ENCODE data around the gene ASPHD1.
"Not testable (repeated sequence)": the region's sequence is repeated elsewhere in the genome, so short reads cannot be mapped to it uniquely, and the experiment has no call there.

Gene ASPHD1

GRCh38 chr16:29876594-29877249 is 23.6 kb upstream of the ASPHD1 start:
- in situ Hi-C loops (cut with HindIII; ENCODE audit: low sequenced_read_pairs) = no loop called here

GRCh38 chr16:29877266-29877961 is 22.9 kb upstream of the ASPHD1 start:
- in situ Hi-C loops (cut with HindIII; ENCODE audit: low sequenced_read_pairs) = no loop called here

DNA sequence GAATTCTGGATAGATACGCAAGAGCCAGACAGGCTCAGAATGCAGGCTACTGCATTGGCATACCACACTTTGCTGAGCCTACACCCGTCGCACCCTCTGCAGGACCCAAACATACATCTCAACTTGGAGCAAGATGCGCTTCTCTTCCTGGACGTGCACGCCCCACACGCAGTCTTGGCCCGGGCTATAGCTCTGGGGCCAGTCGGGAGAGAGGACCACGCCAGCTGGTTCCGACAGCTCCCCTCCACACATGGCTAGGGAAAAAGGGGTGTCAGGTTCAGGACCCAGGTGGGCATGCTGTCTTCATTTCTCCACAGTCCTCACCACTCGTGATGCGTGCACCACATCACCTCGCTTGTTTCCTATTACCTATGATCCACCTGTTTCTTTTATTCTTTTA is 22.1 kb upstream of the ASPHD1 start:
- in situ Hi-C loops (cut with HindIII; ENCODE audit: low sequenced_read_pairs) = no loop called here

GRCh38 chr16:29881050-29881449 is 19.2 kb upstream of the ASPHD1 start:
- in situ Hi-C loops (cut with HindIII; ENCODE audit: low sequenced_read_pairs) = no loop called here

- in situ Hi-C loops (cut with HindIII; ENCODE audit: low sequenced_read_pairs) = no loop called here
Observed at GRCh38 chr16:29883987-29884386, 16.3 kb upstream of the ASPHD1 start.

- in situ Hi-C loops (cut with HindIII; ENCODE audit: low sequenced_read_pairs) = not testable (repeated sequence)
Observed at GRCh38 chr16:29889372-29889771, 10.9 kb upstream of the ASPHD1 start.

DNA sequence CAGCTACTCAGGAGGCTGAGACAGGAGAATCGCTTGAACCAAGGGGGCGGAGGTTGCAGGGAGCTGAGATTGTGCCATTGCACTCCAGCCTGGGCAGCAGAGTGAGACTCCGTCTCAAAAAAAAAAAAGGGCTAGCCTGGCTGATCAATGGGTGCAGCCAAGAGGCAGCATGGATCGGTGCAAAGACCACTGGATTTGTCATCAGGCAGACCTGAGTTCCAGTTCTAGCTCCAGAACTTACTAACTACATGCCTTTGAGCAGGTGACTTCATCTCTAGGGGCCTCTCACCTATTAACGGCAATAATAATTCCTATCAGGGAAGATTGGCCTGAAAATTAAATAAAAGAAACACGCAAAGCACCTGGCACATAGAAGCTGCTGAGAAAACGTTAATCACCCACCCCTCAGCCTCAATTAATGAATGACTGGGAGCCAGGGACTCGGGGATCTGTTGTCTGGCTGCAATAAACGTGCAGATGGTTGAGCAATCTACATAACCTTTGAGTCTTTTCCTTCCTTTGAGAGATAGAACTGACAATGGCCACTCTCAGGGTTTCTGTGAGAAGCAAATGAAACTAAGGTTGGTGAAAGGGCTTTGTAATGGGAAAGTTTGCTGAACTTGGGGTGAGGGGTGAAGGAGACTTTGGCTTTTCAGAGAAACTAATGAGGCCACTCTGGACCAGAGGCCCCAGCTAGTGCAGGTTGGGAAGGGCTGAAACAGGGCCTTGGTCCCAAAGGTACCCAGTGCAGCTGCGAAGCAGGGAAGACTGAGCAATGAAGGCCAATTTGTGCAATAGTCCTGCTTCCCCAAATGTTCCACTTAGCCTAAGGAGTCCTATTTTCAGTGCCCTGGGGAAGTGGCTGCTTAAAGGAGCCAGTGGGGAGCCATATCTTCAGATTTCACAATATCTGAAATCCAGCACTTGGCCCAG is 8.5 kb upstream of the ASPHD1 start:
- in situ Hi-C loops (cut with HindIII; ENCODE audit: low sequenced_read_pairs) = no loop called here

- in situ Hi-C loops (cut with HindIII; ENCODE audit: low sequenced_read_pairs) = no loop called here
Observed at GRCh38 chr16:29892458-29892813, 7.9 kb upstream of the ASPHD1 start.

DNA sequence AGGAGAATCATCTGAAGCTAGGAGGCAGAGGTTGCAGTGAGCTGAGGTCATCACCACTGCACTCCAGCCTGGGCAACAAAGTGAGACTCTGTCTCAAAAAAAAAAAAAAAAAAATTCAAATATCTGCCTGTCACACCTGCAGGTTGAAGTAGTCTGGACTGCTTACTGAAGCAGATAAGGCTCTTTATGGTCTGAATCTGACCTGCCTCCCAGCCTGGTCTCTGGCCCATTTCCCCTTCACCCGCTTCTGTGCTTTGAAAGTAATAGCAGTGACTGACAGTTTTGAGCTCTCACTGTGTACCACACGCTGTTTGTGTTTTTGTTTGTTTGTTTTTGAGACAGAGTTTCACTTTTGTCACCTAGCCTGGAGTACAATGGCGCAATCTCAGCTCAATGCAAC is 6.7 kb upstream of the ASPHD1 start:
- in situ Hi-C loops (cut with HindIII; ENCODE audit: low sequenced_read_pairs) = no loop called here

- in situ Hi-C loops (cut with HindIII; ENCODE audit: low sequenced_read_pairs) = no loop called here
Observed at GRCh38 chr16:29894352-29894751, 5.9 kb upstream of the ASPHD1 start.

GRCh38 chr16:29896841-29897240 is 3.4 kb upstream of the ASPHD1 start:
- in situ Hi-C loops (cut with HindIII; ENCODE audit: low sequenced_read_pairs) = no loop called here

GRCh38 chr16:29897333-29897732 is 3.0 kb upstream of the ASPHD1 start:
- in situ Hi-C loops (cut with HindIII; ENCODE audit: low sequenced_read_pairs) = no loop called here

- in situ Hi-C loops (cut with HindIII; ENCODE audit: low sequenced_read_pairs) = no loop called here
Observed at GRCh38 chr16:29898135-29898803, 2.0 kb upstream of the ASPHD1 start.

DNA sequence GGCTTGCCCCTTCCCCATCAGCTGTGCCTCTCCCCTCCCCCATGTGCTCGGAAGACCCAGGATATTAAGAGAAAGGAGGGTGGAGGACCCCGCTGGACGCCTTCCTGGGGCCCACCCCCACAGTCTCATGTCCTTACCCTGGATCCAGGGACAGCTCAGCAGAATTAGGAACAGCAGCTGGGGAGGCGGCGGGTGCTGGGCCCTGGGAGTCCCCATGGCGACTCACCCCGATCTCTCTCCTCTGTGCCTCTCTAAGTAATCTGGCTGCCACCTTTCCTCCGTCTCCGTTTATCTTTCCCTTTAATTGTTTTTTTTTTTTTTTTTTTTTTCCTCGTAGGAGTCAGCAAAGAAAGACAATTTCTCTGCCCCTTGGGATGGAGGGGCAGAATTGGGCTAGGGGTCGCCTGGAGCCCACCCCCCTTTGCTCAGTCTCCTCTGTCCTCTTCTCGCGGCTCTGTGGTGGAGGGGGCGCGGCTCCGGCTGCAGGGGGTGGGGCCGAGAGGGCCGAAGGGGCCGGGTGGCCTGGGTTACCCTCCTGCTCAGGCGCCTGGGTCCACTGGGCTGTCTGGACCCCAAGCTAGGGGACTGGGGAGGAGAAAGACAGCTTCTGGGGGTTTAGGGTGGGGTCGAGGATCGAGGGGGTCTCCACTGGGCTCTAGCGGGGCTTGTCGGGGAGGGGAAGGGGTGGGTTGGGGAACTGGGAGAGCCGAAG is 1.3 kb upstream of the ASPHD1 start:
- in situ Hi-C loops (cut with HindIII; ENCODE audit: low sequenced_read_pairs) = no loop called here

DNA sequence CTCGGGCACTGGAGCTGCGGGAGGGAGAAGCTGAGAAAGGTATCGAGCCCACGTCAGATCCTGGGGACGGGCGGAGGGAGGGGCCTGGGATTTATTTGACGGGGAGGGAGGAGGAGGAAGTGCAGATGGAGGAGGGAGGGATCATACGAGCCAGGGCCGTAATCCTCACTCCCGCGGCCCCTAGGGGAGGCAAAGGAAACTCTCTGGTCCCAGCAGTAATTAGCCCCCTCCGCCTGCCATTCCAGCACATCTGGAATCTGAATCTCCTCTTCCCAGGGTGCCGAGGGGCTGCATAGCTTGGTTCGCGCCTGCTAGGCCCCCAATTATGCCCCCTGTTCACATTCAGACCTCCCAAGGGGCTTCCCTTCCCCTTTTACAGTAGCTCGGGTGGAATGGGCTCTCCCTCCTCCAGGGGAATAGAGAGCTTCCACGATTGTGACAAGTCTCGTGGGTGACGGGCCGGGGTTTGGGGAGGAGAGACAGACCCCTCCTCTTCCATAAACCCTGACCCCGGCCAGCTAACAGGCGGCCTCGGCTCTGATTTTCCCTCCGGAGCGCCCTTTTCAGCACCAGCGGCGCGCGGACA is 679 bp upstream of the ASPHD1 start, which contains the start of gene SEZ6L2:
SEZ6L2 (minus strand) TSS at position 35 of the 586 bp plus-strand sequence. CDS start 531 bp downstream, outside the sequence.
- in situ Hi-C loops (cut with HindIII; ENCODE audit: low sequenced_read_pairs) = loop anchor here (5.0 kb wide), 1 partner anchor 63 kb away; the partner anchor contains the start of gene TMEM219

- in situ Hi-C loops (cut with HindIII; ENCODE audit: low sequenced_read_pairs) = loop anchor here (5.0 kb wide), 1 partner anchor 61 kb away; the partner anchor contains the start of gene TMEM219
Observed at GRCh38 chr16:29900888-29901606, 759 bp downstream of the ASPHD1 start.

- in situ Hi-C loops (cut with HindIII; ENCODE audit: low sequenced_read_pairs) = loop anchor here (5.0 kb wide), 1 partner anchor 61 kb away; the partner anchor contains the start of gene TMEM219
Observed at GRCh38 chr16:29901607-29901945, 1.3 kb downstream of the ASPHD1 start.

GRCh38 chr16:29903590-29903989 is 3.3 kb downstream of the ASPHD1 start:
- in situ Hi-C loops (cut with HindIII; ENCODE audit: low sequenced_read_pairs) = loop anchor here (5.0 kb wide), 1 partner anchor 59 kb away; the partner anchor contains the start of gene TMEM219

- in situ Hi-C loops (cut with HindIII; ENCODE audit: low sequenced_read_pairs) = loop anchor here (5.0 kb wide), 1 partner anchor 57 kb away; the partner anchor contains the start of gene TMEM219
Observed at GRCh38 chr16:29904947-29905346, 4.7 kb downstream of the ASPHD1 start.

Measured in endothelial cell of hepatic sinusoid (primary cell).